ENCODE results near the gene LMBR1L.

LMBR1L gene

GRCh38 chr12:49057888-49058287, 52.8 kb downstream of the LMBR1L start:
- Histone ChIP-seq H3K36me3 (peaks cover 29% of the 10 kb centered on the region), H3K27me3 (no peaks in the 10 kb centered on the region), H3K4me3 (peak overlapping the region; percentile 98), H3K9me3 (no peaks in the 10 kb centered on the region), H3K4me1 (peaks cover 38% of the 10 kb centered on the region), H4K20me1 (peaks cover 73% of the 10 kb centered on the region), H3K27ac (peak overlapping the region; percentile 99), H3K4me2 (peak overlapping the region; percentile 90), H3K9ac (peak overlapping the region; percentile 99)
- TF ChIP-seq Cebpa-rat (IDR thresholded peaks at IDR 0.05), result no peak

GRCh38 chr12:49055978-49056754, 54.5 kb downstream of the LMBR1L start:
- H3K9me3 ChIP-seq, result no peaks in the 10 kb centered on the region
- peaks cover 90% of the 10 kb centered on the region for H4K20me1 ChIP-seq
- TF ChIP-seq Cebpa-rat (IDR thresholded peaks at IDR 0.05), result no peak
- H3K27me3 ChIP-seq, result no peaks in the 10 kb centered on the region
- H3K4me2 ChIP-seq, result peak overlapping the region; percentile 90
- peaks cover 28% of the 10 kb centered on the region for H3K4me1 ChIP-seq
- peak overlapping the region; percentile 98 for H3K4me3 ChIP-seq
- H3K36me3 ChIP-seq, result peaks cover 46% of the 10 kb centered on the region
- peak overlapping the region; percentile 99 for H3K27ac ChIP-seq
- H3K9ac ChIP-seq, result peak overlapping the region; percentile 99

GRCh38 chr12:49055092-49055491, 55.6 kb downstream of the LMBR1L start:
- Histone ChIP-seq H3K27ac (no peak overlapping the region), H3K4me2 (peak overlapping the region; percentile 90), H3K9me3 (no peaks in the 10 kb centered on the region), H3K36me3 (peaks cover 57% of the 10 kb centered on the region), H3K9ac (peak overlapping the region; percentile 99; the same call in 1 of the 2 replicates), H3K4me3 (no peak overlapping the region), H3K27me3 (no peaks in the 10 kb centered on the region), H4K20me1 (peaks cover 100% of the 10 kb centered on the region), H3K4me1 (peaks cover 27% of the 10 kb centered on the region)
- TF ChIP-seq Cebpa-rat (IDR thresholded peaks at IDR 0.05), result no peak

GRCh38 chr12:49054524-49054923, 56.1 kb downstream of the LMBR1L start:
- Histone ChIP-seq H3K9me3 (no peaks in the 10 kb centered on the region), H3K4me1 (peaks cover 27% of the 10 kb centered on the region), H3K9ac (no peak overlapping the region), H4K20me1 (peaks cover 100% of the 10 kb centered on the region), H3K4me3 (no peak overlapping the region), H3K4me2 (no peak overlapping the region), H3K27me3 (no peaks in the 10 kb centered on the region), H3K27ac (no peak overlapping the region), H3K36me3 (peaks cover 63% of the 10 kb centered on the region)
- no peak for TF ChIP-seq Cebpa-rat (IDR thresholded peaks at IDR 0.05)

- peaks cover 67% of the 10 kb centered on the region for H3K36me3 ChIP-seq
- no peaks in the 10 kb centered on the region for H3K27me3 ChIP-seq
- H4K20me1 ChIP-seq, result peaks cover 100% of the 10 kb centered on the region
- no peak overlapping the region for H3K27ac ChIP-seq
- H3K9ac ChIP-seq, result no peak overlapping the region
- no peaks in the 10 kb centered on the region for H3K9me3 ChIP-seq
- peaks cover 27% of the 10 kb centered on the region for H3K4me1 ChIP-seq
- no peak overlapping the region for H3K4me3 ChIP-seq
- no peak overlapping the region for H3K4me2 ChIP-seq
- TF ChIP-seq Cebpa-rat (IDR thresholded peaks at IDR 0.05), result no peak
Measured at GRCh38 chr12:49054096-49054495, 56.6 kb downstream of the LMBR1L start.

- Histone ChIP-seq H3K4me2 (no peak overlapping the region), H3K4me1 (peaks cover 26% of the 10 kb centered on the region), H3K36me3 (peaks cover 82% of the 10 kb centered on the region), H3K9ac (no peak overlapping the region), H3K27ac (no peak overlapping the region), H3K4me3 (no peak overlapping the region), H4K20me1 (peaks cover 100% of the 10 kb centered on the region), H3K9me3 (no peaks in the 10 kb centered on the region), H3K27me3 (no peaks in the 10 kb centered on the region)
- no peak for TF ChIP-seq Cebpa-rat (IDR thresholded peaks at IDR 0.05)
Measured at GRCh38 chr12:49052451-49053208, 58.0 kb downstream of the LMBR1L start.

- Histone ChIP-seq H3K27ac (no peak overlapping the region), H3K36me3 (peaks cover 89% of the 10 kb centered on the region), H3K27me3 (no peaks in the 10 kb centered on the region), H3K4me3 (no peak overlapping the region), H3K4me1 (peaks cover 18% of the 10 kb centered on the region), H3K9ac (no peak overlapping the region), H4K20me1 (peaks cover 100% of the 10 kb centered on the region), H3K9me3 (no peaks in the 10 kb centered on the region), H3K4me2 (no peak overlapping the region)
- no peak for TF ChIP-seq Cebpa-rat (IDR thresholded peaks at IDR 0.05)
Measured at GRCh38 chr12:49051777-49052438, 58.7 kb downstream of the LMBR1L start.

GRCh38 chr12:49051373-49051764, 59.3 kb downstream of the LMBR1L start:
- Histone ChIP-seq H3K36me3 (peaks cover 94% of the 10 kb centered on the region), H3K4me2 (no peak overlapping the region), H3K9me3 (no peaks in the 10 kb centered on the region), H3K27me3 (no peaks in the 10 kb centered on the region), H3K27ac (no peak overlapping the region), H3K9ac (no peak overlapping the region), H3K4me3 (no peak overlapping the region), H4K20me1 (peaks cover 100% of the 10 kb centered on the region), H3K4me1 (peaks cover 13% of the 10 kb centered on the region)
- no peak for TF ChIP-seq Cebpa-rat (IDR thresholded peaks at IDR 0.05)

- H3K4me2 ChIP-seq, result no peak overlapping the region
- no peak for TF ChIP-seq Cebpa-rat (IDR thresholded peaks at IDR 0.05)
- peaks cover 100% of the 10 kb centered on the region for H4K20me1 ChIP-seq
- H3K4me3 ChIP-seq, result no peak overlapping the region
- H3K9ac ChIP-seq, result no peak overlapping the region
- H3K36me3 ChIP-seq, result peaks cover 100% of the 10 kb centered on the region
- no peaks in the 10 kb centered on the region for H3K27me3 ChIP-seq
- no peaks in the 10 kb centered on the region for H3K9me3 ChIP-seq
- peaks cover 8% of the 10 kb centered on the region for H3K4me1 ChIP-seq
- no peak overlapping the region for H3K27ac ChIP-seq
Measured at GRCh38 chr12:49050507-49051372, 59.9 kb downstream of the LMBR1L start.

Measured in BLaER1 (cell line).